Activated CD4-positive, alpha-beta T cell treated with anti-CD3 and anti-CD28 coated beads for 4 hours (primary cell): ENCODE measurements around the gene CFP.
"Not testable (repeated sequence)": the region's sequence is repeated elsewhere in the genome, so short reads cannot be mapped to it uniquely, and the experiment has no call there.

Experiments
- DNase-seq, 2 donors: peaks; one replicate each; pipeline ENCODE4 v3.0.0-alpha.2; 2020

CFP gene

DNA sequence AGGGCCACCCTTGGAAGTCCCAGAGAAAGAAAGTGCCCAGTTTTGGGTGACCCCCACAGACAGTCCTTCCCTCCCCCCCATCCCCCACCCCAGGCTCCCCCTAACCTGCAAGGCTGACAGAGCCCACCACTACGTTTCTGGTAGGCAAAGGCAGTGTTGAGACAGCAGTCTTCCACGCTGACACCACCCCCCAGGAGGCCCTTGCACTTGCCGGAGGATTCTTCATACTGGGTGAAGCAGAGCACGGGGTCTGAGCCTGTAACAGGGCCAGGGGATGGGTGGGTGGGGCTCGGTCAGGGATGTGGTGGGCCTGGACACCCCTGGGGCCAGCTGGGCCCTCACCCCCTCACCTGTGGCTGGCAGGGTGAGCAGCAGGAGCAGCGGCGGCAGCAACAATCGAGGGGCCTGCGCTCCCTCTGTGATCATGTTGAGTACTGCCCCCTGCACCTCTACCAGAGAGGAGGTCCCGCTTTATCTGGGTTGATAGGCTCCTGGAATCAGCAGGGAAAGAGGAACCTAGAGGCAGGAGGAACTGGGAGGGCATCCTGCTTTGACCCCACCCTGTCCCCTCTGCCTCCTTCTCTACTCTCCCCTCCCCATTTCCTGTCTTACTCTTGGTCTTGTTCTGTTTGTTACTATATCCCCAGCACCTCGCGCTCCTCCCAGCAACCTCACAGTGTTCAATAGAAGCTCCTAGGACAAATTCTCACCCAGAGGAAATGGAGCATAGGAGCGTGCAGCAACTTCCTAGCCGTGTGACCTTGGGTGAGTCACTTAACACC is at the start of gene CFP:
CFP (minus strand) TSS at position 512 of the 782 bp plus-strand sequence; CDS start at position 426, 86 bp downstream.
- DNase-seq = no peak

DNA sequence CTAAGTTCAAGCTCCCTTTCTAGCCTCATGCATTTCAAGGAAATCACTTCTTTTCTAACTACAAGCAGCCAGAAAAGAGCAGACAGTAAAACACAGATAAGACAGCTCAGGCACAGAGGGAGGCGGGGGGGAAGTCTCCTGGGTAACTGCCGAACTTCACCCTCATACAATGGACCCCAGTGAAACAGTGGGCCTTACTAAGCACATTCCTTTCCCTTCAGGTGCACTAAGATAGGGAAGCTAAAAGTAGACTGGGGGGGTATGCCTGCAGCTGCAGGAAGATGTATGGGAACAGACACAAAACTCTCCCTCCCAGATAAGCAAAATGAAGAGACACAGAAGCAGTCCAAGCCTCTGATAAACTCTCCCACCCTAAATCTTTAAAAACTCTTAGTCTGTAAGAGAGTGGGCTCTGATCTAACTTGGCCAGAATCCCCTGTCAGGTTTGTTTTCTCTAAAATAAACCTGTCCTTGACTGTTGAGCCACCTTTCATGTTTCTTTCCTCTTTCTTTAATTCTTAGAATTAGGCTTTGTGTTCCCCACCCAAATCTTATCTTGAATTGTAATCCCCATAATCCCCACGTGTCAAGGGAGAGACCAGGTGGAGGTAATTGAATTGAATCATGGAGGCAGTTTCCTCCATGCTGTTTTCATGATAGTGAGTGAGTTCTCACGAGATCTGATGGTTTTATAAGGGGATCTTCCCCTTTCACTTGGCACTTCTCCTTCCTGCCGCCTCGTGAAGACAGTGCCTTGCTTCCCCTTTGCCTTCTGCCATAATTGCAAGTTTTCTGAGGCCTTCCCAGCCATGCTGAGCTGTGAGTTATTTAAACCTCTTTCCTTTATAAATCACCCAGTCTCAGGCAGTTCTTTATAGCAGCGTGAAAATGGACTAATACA is 46.5 kb upstream of the CFP start:
- not testable (repeated sequence) for DNase-seq

DNA sequence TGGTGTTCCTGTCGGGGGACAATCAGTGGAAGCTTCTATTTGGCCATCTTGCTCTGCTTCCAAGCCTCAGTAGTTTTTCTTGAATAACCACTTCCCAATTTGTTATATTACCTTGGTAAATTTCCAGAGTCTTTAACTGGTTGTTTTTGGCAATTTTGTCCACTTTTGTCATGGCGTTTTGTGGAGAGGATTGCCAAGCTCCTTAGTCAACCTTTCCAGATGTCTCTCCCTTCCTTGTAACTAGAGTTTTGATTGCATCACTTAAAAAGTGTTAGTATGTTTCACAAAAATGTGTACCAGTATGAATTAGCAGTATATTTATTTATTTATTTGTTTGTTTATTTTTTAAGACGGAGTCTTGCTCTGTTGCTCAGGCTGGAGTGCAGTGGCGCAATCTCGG is 45.0 kb upstream of the CFP start:
- DNase-seq = no peak

DNA sequence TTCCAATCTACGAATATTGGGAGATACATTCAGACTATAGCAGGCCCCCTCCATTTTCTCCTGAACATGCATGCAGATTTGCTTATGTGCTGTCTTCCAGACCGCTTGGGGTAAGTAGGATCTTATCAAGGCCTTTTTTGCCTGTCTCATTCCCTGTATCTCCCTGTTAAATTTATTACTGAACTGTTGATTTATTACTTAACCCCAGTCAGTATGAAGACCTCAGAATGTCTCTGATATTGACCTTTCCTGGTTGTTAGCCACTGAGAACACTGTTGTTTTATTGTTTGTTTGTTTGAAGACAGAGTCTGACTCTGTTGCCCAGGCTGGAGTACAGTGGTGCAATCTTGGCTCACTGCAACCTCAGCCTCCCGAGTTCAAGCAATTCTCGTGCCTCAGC is 36.1 kb upstream of the CFP start:
- DNase-seq = not testable (repeated sequence)

DNA sequence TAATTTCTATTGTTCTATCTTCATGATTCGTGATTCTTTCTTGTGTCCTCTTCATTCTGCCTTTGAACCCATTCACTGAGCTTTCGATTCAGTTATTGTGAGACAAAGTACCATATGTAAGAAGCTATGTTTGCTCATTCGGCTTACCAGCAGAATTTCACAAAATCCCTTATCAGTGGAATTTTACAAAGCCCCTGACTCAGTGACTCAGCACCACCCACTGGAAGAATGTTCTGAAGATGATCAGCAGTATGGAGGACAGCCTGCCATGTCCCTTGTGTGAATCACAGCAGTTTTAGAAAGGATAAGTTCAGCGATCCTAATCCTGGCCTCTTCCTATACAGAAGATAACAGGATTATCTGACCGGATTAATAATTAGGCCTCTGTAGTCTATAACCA is 35.0 kb upstream of the CFP start:
- no peak for DNase-seq

DNA sequence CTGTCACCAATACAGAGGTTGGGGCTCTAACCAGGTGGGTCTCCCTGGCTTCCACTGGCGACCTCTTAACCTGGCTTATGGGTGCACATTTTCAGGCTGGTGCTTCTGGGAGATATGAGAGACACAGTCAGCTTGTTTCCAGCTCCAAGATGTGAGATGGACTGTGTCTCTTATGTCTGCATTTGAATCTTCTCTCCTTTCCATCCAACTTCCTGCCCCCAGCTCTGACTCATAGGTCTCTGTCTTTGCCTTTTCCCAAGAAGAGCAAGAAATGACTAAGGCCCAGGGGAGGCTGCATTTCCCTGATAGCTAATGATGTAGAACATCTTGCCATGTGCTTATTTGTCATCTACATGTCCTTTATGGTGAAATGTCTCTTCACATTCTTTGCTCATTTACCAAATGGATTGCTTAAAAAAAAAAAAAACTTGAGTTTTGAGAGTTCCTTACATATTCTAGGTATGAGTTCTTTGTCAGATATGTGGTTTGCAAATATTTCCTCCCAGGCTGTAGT is 32.5 kb upstream of the CFP start:
- peak; percentile 12 to 29 for DNase-seq

DNA sequence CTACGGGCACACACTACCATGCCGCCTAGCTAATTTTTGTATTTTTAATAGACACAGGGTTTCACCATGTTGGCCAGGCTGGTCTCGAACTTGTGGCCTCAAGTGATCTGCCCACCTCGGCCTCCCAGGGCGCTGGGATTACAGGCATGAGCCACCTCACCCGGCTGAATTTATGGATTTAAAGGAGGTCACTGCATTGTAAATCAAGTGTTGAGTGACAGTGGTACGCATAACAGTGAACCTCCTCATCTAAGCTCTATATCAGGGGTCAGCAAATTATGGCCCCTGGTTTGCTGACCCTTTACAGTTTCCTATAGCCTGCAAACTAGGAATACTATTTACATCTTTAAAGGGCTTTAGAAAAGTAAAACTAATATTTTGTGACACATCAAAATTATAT is 31.8 kb upstream of the CFP start:
- DNase-seq = no peak

DNA sequence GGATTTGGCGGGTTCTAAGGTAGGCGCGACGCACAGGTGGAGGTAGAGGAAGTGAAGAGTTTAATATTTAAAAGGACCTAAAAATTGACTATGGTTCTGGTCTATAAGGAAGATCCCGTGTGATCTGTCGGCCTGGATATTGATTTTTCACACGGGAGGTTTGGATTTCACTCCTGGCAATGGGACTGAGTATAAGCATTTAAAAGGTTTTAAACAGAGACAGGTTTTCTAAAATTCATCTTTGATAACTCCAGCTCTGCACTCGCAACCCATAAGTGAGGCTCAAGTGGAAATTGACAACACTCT is 29.6 kb upstream of the CFP start:
- no peak for DNase-seq

DNA sequence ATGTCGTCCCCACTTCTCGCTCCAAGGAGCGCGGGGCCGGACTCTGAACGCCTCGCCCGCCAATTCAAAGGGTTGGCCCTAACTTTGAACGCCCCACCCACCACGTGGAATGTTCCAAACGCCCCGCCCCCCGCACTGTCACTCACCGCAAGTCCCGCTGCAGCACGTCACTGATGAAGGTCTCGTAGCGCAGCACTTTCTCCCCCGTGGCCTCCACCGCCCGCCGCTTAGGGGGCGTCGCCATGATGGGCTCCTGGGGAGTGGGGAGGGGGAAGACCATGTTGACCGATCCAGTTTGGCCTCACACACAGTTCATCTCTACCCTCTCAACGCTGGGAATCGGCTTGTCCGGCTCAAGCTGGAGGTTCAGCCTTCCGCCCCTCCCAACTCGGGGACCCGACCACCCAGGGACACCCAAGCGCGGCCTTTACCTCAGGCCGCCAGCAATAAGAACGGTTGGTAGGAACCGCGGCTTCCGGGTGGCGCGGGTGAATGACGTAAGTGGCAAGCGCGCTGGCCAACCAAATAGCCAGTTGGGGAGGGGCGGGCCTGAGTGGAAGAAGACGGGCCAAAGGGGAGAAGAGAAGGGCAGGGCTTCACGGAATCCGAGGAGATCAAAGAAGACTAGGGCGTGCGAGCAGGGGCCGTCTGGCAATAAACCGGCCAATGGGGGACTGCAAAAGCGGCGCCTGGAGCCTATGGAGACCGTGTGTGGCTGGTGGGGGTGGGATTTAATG is 29.1 kb upstream of the CFP start, which contains the start of gene UXT:
UXT (minus strand) TSS at position 497 of the 737 bp plus-strand sequence; CDS start at position 244, 253 bp downstream.
- DNase-seq = peak; percentile 88 to 91

DNA sequence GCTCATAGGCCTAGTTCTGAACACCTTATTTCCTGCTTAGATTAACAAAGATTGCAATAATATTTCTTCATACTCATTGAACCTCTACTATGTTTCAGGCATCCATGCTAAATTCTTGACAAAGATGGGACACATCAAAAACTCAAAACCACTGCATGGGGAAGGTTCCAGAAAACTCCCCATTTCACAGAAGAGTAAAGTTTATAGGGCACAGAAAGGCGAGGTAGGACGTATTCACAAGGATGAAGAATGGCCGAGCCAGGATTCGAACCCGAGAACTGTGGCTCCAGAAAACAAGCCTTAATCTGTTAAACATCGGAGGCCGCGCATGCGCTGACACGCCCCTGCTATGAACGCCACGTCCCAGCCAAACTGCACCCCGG is 28.6 kb upstream of the CFP start:
- no peak for DNase-seq

DNA sequence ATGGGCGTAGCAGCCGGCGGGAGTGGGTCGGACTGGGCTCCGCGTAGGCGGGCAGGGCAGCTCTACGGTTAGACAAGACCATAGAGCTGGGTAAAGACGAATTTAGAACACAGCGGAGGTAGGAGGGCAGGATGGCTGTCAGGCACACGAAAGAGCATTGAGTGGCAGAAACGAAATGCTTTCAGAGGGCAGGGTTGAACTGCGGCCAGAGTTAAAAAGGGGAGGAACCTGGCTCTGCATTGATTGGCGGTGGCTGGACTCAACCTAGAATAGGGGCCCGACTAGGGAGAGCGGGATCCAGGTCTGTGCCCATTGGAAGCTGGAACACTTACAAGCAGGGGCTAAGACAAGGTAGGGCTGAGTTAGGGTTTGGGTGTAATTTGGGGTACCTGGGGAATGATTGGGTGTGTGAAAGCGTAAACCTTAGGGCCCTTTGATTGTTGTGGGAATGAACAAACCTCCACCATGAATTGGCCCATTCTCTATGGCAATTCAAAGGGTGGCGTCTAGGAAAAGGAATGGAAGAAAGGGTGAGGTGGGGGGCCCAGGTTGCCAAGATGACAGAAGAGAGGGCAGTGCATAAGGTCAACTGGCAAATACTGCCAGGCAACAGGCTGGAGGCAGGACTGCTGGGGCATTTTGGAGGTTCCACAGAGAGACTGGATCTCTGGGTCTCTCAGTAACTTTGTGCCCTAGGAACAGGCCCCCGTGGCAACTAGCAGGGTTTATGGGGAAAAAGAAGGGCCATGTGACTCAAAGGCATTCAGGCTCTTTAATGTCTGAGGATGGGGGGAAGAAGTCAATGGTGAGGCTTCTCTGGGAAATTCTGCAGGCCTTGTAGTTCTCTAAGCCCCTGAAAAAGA is 21.5 kb upstream of the CFP start:
- DNase-seq = no peak

DNA sequence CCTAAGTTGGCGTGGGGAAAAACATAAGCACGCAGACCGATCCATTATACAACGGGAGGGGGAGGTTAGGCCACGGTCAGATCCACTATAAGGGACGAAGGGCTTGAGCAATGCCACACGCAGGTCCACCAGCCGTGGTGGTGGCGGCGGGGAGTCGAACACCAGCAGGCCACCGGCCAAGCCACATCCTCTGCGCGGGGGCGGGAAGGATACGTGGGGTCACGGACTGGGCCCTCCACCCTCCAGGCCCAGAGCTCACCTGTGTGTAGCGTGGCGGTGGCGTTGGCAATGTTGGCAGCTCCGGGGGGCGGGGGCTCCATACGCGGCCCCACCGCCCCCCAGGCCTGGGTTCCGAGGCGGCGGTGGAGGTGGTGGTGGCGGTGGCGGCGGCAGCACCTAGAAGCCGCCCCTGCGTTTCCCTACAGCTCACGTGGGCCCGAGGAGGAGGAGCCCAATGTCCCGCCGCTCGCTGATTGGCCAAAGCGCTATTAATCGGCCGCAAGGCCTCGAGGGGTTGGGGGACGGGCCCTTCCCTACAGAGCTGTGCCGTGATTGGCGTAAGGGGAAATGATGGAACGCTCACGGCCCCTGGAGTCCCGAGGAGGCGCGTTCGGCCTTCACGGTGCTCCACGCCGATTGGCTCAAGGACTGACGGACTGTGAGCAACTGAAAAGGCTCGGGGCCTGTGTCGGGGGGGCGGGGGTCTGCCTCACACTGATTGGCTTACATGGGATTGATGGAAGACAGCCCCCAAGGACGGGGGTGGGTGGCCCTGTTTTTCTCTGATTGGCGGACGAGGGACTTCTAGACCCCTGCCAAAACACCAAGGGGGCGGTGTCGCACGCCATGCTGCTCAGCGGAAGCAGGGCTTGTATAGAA is 20.7 kb upstream of the CFP start, which contains the start of gene ELK1:
ELK1 (minus strand) TSS at position 400 of the 879 bp plus-strand sequence. CDS start 9,122 bp downstream, outside the sequence.
- peak; percentile 80 to 86 for DNase-seq

DNA sequence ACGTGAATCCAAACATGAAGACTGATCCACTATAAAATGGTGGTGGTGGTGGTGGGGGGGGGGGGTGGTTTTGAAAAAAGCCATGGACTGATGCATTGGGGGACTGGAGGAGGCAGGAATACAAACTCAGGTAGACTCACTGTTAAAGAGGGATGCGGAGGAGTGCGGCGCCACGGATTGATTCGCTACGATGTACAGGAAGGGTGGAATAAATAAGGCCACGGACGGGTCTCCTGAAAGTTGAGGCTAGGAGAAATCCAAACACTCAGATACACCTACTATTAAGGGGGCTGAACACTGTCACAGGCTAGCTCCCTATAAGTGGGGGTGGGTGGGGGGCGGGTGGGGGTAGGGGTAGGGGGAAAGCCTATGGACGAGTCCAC is 20.0 kb upstream of the CFP start:
- DNase-seq = no peak

DNA sequence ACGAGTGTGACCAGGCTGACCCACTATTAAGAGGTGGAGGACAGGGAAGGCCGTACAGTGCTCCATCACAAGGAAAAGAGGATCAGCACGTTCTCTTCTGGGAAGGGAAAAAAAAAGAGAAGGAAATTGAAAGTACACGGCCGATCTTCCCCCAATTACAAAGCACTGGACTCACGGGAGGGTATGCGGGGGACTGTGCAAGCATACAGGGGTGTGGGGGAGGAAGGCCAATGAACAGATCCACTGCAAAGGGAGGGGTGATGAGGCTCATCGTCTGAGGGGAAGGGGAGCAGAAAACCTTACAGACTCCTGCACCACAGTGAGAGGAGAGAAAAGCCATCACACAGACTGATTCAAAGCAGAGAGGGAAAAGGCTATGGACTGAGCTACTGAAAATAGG is 19.5 kb upstream of the CFP start:
- DNase-seq = no peak

DNA sequence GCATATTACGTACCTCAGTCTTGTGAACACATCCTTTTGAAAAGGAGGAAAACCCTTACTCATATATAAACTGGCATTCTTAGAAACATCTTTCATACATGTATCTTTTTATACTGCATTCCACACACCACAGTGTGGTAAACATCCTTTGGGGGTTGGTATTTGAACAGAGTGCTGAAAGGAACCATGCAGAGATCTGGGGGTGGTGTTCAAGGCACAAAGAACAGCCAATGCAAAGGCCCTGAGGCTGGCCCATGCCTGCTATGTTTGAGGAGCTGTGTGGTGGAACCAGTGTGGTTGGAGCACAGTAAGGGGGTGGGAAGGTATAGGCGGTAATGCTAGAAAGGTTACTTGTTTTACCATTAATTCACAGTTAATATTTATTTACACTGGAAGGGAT is 18.6 kb upstream of the CFP start:
- DNase-seq = no peak

DNA sequence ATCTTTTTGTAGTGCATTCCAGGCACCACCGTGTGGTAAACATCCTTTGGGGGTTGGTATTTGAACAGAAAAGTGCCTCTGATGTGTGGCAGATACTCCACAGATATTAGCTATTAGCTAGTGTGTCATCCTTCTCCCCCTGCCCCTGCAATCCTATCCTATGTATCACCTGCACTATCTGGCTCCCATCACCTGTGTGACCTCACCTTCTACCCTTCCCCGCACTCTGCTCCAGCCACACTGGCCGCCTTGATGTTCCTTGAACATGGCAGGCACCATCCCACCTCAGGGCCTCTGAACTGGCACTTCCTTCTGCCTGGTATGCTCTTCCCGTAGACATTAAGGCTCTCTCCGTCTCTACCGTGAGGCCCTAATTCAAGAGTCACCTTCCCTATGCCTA is 16.9 kb upstream of the CFP start:
- no peak for DNase-seq

DNA sequence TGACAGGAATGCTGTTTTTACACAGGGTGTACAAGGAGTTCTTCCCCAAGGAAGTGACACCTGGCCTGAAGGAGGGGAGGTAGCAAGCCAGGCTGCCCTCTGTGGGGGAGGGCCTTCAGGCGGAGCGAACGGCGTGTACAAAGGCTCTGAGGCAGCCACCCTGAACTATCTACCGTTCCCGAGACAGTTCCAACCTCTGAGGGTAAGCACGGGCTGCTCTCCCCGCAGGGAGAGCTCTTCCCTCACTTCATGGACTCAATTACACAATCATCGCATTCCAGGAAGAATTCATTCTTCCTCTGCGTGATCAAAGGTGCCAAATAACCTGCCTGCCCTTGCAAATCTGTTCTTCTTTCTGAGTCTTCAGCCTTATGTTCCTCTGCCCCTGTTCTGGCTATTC is 15.8 kb upstream of the CFP start:
- DNase-seq = no peak

DNA sequence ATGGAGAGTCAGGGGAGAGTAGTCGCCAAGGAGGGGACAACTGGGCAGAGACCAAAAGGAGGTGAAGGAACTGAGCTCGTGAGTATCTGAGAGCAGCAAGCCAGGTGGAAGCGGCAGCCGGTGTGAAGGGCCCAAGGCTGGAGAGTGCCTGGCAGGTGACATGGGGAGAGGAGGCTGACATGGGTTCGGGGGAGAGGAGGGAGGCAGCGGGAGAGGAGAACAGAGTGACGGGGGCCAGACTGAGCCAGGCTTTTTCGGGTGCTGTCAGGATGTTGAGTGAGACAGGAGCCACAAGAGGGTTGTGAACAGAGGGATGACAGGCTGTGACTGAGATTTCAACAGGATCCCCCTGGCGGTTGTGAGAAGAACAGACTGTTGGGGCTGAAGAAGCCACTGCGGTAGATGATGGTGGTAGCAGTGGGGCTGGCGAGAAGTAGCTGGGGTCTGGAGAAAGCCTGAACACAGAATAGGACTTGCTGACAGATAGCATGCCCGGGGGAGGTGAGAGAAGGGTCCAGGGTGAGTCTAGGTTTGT is 14.9 kb upstream of the CFP start:
- no peak for DNase-seq

DNA sequence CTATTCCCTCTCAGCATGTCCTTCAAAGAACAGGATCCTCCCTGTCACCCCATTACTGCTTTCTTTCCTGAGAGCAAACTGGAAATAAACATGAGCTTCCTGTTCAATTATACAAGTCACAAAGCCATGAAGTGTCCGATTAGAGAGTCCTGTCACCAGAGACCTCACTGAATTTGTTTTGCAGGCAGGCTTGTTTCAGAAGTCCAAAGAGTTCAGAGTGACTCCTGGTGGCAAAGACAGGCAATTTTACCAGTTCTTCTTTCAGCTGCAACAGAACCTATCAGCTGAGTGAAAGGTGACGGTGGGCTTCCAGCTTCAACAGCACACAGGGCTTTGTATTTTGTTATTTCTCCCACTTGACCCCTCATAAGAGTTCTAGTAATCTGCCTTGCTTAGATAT is 14.2 kb upstream of the CFP start:
- no peak for DNase-seq

DNA sequence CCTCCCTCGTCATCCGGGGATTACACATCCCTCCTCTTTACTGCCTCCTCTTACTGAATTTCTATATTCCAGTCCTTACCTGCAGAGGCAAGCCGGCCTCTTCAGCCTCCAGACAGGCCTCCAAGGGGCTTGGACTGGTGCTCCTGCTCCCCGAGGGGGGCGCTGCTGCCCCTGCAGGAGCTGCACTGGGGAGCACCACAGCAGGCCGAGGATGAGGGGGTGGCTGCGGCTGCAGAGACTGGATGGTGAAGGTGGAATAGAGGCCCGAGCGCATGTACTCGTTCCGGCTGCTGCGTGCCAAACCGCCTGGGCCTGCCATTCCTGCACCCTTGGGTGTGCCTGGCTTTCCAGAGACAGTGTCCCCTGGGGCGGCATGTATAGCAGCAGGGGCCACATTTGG is 9.1 kb upstream of the CFP start:
- DNase-seq = no peak
